Measurements from ENCODE around the gene ETS2.

The ETS2 gene

GRCh38 chr21:38802050-38803026, 3.4 kb upstream of the ETS2 start:
- DNase-seq = no peak

DNA sequence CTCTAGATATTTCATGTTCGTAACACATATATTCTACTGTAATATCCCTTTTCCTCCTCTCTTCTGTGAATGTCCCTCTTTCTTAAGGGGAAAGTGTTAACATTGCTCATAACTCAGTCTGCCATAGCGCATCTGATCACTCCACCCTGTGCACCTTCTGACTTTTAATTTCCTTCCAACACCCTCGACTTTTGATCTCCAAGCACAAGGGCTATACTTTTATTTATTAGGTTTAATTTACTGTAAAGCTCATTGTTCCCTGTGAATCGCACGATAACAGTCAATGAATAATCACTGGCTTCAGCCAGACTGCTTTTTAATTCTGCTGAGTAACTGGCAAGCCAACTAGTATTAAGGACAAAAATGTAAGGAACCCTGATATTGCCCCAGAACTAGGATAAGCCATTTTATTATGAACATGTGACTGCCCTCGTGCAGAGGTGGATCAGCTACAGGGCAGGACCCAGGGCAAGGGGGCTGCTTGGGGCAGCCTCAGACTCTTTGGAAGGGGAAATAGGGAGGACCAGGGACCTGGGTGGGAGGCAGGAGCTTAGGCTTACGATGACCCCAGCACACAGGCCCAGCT, 2.6 kb upstream of the ETS2 start:
- DNase-seq = no peak

DNA sequence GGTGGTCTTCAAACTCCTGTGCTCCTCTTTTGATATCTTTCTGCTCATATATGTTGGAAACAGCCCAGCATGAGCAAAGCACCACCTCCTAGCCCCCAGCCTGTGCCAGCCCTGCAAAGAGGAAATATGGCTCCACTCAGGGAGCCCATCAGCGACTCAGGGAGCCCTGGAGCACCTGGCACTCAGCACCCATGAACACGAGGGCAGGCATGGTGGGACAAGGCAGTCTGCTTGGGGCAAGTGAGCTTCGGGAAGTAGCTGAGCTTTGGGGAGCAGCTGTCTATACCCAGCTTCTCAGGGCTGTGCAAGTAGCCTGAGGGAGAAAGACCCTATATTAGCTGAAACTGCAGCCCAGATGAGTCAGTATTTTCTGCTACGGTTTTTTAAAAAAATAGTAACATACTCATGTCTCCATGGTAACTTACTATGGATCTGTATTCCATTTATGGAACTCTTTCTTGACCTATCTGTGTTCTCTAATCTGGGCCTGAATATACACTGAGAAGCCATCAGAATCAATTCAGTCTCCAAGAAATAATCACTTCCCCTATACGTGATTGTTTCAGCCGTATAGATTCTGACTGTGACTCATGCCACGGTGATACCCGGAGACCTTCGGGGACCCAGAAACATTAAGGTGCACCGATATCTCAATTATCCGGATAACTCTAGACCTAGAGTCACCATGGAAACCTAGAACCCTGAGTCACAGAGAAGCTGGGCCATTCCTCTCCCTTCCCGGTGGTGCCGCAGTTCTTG, 1.5 kb upstream of the ETS2 start:
- DNase-seq = no peak

GRCh38 chr21:38804789-38805327, 871 bp upstream of the ETS2 start:
- peak; percentile 36 for DNase-seq

DNA sequence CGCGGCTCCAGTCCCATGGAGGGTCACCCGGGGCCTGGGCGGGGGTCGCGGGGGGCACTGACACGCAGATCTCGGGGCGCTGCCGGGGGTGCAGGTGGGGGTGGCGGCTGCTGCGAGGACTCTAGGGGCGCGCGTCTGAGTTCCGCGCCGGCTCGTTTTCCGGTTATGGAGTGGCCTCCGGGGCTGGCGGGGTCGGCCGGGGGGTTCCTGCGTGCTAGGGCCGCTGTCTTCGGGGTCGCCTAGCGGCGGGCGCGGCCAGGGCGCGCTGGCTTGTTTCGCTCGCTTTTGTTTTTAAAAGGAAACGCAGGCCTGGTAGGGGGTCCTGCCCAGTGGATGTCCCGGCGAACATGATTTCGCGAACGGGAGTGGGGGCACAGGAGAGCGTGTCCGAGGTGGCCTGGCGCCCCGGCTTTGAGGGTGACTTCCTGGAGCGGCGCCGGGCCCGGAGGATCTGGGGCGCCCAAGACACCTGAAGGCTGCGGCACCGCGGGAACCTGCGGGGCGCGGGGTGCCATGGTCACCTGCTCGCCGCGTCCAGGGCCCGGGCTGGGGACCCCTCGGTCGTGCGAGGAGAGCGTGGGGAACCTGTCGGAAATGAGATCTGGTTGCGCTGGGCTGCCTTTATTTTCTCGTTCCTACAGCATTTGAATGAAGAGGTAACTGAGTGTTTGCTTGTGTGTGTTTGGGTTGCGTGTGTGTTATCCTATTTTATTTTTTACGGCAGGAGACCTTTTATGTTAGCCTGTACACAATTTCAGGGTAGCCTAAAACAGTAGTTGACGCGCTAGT, 618 bp downstream of the ETS2 start:
- DNase-seq = peak; percentile 52

DNA sequence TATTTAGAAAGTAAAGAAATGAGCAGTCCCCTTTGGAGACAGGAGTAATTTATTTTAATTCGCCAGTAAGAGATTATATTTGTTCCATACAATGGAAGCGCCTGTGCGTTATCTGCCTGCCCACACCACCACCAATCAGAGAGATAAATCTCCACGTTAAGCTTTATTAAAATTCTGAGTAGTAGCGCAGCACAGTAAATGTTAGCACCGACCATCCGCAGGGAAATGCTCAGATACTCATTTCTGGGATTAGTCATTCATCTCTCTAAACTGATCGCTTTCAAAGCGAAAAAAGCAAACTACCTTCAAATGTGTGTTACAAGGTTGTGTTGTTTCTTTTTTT, 1.2 kb downstream of the ETS2 start:
- no peak for DNase-seq

DNA sequence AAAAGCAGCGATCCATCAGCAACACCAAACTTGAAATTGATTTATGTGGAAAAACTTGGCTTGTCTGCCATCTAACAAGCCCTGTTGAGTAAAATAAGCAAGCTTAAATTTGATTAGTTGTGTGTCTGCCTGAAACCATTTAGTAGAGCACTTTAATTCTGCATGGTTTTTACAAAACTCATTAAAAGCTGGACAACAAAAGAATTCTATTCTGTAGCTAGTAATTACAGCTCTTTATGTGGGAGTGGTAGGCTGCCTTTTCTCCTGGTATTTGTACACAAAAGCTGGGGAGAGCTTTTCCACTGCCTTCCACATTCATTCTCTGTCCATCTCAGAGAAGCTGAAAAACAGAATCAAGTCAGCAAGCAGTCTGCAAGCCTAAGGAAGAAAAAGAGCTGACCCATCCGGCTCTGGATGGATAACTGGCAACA, 1.7 kb downstream of the ETS2 start:
- DNase-seq = no peak

- DNase-seq = no peak
These were observed 2.3 kb downstream of the ETS2 start for GRCh38 chr21:38807986-38808385.

GRCh38 chr21:38809198-38809878, 3.6 kb downstream of the ETS2 start:
- no peak for DNase-seq

- no peak for DNase-seq
These were observed 4.5 kb downstream of the ETS2 start for GRCh38 chr21:38810034-38810825.

GRCh38 chr21:38810826-38811164, 5.1 kb downstream of the ETS2 start:
- DNase-seq = no peak

DNA sequence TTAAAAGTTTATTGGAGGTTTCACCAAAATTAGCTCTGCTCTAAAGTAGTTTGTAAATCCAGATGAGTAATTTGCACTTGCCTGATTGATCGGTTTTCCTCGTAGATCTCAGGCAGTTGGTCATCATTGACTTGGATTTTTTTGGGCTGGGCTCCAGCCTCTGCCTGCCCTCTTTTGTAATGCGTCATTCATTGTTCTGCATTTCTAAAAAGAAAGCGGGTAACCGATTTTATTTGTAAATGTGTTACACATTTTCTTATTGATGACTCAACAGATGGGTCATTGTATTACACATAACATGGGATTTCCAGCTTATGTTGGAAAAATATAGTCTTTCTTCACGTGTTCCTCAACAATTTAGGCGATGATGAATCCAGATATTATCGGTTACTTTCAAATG, 5.5 kb downstream of the ETS2 start:
- DNase-seq = no peak

DNA sequence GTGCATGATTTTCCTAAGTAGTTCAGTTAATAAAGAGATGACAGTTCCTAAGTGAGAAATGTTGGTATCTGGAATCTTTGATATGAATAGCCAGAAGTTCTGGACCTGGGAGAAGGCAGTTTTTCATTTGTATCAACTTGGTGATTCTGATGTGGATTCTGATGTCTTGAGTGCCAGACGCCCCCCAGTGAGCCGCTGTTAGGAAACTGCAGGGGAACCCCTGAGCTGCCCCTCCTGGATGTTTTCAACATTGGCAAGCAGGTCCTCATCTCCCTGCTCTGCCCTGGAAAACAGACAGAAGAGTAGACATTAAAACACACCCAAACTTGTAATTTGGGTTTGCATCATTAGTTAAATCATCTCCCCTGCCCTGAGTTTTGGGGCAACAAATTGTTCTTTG, 7.4 kb downstream of the ETS2 start:
- no peak for DNase-seq

DNA sequence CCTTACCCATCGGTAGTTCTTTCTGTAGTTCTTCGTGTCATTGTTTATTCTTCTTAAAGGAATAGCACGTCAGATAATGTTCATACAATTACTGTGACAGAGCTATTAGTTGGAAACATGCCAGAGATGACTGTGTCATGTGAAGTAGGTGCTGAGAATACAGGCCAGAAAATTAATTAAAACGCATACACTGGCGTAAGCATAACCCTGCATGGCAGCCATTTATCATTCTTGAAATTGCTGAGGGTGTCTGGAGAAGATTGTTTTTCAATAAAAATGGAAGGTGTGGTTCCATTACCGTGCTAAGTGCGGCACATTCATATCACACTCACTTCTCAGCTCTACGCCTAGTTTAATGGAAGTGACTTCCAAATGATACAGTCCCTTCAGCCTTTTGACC, 7.8 kb downstream of the ETS2 start:
- DNase-seq = no peak

- DNase-seq = no peak
These were observed 8.7 kb downstream of the ETS2 start for GRCh38 chr21:38814126-38815059.

DNA sequence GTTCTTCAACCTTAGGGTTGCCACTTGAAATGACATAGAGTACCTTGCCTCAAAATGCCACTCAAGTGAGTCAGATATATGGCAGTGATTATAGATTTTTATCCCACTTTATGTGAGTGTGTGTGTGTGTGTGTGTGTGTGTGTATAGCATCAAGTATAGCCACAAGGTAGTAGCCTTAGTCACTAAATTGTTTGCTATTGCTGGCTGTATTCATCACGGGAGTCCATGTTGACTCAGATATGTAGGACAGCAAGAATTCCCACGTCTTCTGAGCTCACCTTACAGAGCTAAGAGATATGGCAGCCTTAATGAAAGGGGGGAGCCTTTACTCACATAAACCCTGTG, 9.3 kb downstream of the ETS2 start:
- no peak for DNase-seq

DNA sequence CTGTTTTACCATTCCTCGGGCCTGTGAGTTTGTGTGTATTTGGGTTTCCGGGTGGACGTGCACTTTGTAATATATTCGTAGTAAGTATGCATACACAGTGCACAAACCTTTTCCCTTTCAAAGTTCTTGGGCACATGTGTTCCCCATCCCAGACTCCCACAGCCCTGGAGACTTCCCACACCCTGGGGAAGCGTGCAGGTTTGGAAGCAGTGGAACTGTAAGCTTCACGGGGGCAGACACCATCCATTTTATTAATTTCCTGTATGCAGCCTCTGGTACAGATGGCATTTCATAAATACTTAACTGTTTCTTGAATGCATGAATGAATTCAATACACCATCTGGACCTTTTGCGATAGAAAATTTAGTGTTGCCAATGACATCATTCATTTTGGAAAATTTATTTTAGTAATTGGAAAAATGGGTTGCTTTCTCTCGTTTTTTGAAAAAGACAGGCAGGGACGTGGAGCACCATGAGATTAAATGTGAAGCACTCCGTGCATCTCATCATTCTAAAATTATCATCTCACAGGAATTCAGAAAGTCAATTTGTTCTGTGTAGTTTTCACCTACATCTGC, 10.8 kb downstream of the ETS2 start:
- no peak for DNase-seq

DNA sequence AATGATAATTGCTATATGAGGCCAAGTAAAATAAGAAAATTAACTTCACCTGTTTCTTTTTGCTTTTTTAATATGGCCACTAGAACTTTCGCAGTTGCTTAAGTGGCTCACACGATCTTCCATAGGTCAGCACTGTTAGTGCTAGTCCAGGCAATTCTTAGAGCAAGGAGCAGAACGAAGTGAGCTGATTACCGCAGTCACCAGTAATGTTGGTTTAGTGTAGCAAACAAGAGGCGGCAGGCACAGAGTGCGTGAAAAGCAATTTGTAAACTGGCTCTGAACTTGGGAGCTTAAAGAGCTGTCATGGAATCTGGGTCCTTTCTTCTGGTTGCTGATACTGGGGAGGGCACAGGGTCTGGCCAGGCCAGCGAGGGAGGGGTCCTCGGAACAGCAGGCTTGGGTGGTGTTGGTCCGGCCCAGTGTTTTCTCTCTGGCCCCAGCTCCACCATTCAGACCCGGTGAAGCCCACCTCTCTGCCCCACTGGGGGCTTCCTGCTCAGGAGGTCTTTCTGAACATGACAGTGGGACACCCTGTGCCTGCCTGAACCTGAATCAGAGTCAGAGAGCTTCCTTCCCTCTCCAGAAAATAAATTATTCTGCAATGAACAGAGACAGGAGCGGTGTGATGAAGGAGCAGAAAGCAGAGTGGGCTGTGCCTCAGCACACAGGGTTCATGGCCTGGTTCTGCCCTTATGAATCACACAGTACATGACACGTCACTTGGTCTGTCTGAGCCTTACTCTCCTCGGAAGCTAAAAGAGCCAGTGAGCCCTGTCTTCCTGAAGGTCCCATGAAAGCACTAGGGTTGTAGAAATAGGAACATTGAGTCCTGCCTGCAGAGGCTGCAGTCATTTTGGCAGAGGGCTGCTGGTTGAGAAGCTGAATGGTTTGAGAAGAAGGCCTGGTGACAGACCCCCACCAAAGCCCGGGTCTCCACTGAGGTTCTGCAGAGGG, 11.9 kb downstream of the ETS2 start:
- no peak for DNase-seq

- DNase-seq = no peak
These were observed 12.6 kb downstream of the ETS2 start for GRCh38 chr21:38818325-38818723.
